ENCODE data around the gene HTR3B.
"Not testable (repeated sequence)": the region's sequence is repeated elsewhere in the genome, so short reads cannot be mapped to it uniquely, and the experiment has no call there.

The HTR3B gene

GRCh38 chr11:113937918-113938317 is 33.3 kb downstream of the HTR3B start:
- Histone ChIP-seq H3K4me3 (IDR thresholded peaks at IDR 0.05; ENCODE audit: insufficient read depth, low read depth, low read length) (no peak overlapping the region), H3K27ac (no peak overlapping the region), H3K4me1 (ENCODE audit: low read depth, poor library complexity, severe bottlenecking) (no peaks in the 10 kb centered on the region), H2AFZ (ENCODE audit: low read depth) (no peak overlapping the region), H3K27me3 (ENCODE audit: insufficient read depth, low read depth) (no peaks in the 10 kb centered on the region), H3K4me2 (no peak overlapping the region), H4K20me1 (ENCODE audit: insufficient read depth) (no peaks in the 10 kb centered on the region), H3K79me2 (ENCODE audit: insufficient read depth, low read depth) (no peaks in the 10 kb centered on the region), H3K9ac (no peak overlapping the region), H3K36me3 (ENCODE audit: insufficient read depth) (no peaks in the 10 kb centered on the region)
- no peak for TF ChIP-seq CTCF (conservative IDR thresholded peaks at IDR 0.05; ENCODE audit: low read depth, low read length)

GRCh38 chr11:113942256-113942655 is 37.7 kb downstream of the HTR3B start:
- no peak for TF ChIP-seq CTCF (conservative IDR thresholded peaks at IDR 0.05; ENCODE audit: low read depth, low read length)
- Histone ChIP-seq H4K20me1 (ENCODE audit: insufficient read depth) (no peaks in the 10 kb centered on the region), H2AFZ (ENCODE audit: low read depth) (no peak overlapping the region), H3K4me3 (IDR thresholded peaks at IDR 0.05; ENCODE audit: insufficient read depth, low read depth, low read length) (no peak overlapping the region), H3K79me2 (ENCODE audit: insufficient read depth, low read depth) (no peaks in the 10 kb centered on the region), H3K36me3 (ENCODE audit: insufficient read depth) (no peaks in the 10 kb centered on the region), H3K4me2 (no peak overlapping the region), H3K4me1 (ENCODE audit: low read depth, poor library complexity, severe bottlenecking) (no peaks in the 10 kb centered on the region), H3K9ac (no peak overlapping the region), H3K27ac (no peak overlapping the region), H3K27me3 (ENCODE audit: insufficient read depth, low read depth) (no peaks in the 10 kb centered on the region)

- H3K27ac ChIP-seq; H3K4me1 ChIP-seq (ENCODE audit: low read depth, poor library complexity, severe bottlenecking); H4K20me1 ChIP-seq (ENCODE audit: insufficient read depth); H2AFZ ChIP-seq (ENCODE audit: low read depth); H3K4me3 ChIP-seq (IDR thresholded peaks at IDR 0.05; ENCODE audit: insufficient read depth, low read depth, low read length); H3K27me3 ChIP-seq (ENCODE audit: insufficient read depth, low read depth); H3K4me2 ChIP-seq; H3K79me2 ChIP-seq (ENCODE audit: insufficient read depth, low read depth); H3K36me3 ChIP-seq (ENCODE audit: insufficient read depth); H3K9ac ChIP-seq: not testable (repeated sequence)
Measured at GRCh38 chr11:113946162-113946561, 41.6 kb downstream of the HTR3B start.

GRCh38 chr11:113947994-113948393 is 43.4 kb downstream of the HTR3B start:
- no peak for TF ChIP-seq CTCF (conservative IDR thresholded peaks at IDR 0.05; ENCODE audit: low read depth, low read length)

GRCh38 chr11:113949891-113950290 is 45.3 kb downstream of the HTR3B start:
- H3K27ac ChIP-seq, result no peak overlapping the region
- no peaks in the 10 kb centered on the region for H3K79me2 ChIP-seq (ENCODE audit: insufficient read depth, low read depth)
- no peak overlapping the region for H3K4me3 ChIP-seq (IDR thresholded peaks at IDR 0.05; ENCODE audit: insufficient read depth, low read depth, low read length)
- H3K9ac ChIP-seq, result no peak overlapping the region
- no peaks in the 10 kb centered on the region for H3K36me3 ChIP-seq (ENCODE audit: insufficient read depth)
- no peak overlapping the region for H2AFZ ChIP-seq (ENCODE audit: low read depth)
- no peak for TF ChIP-seq CTCF (conservative IDR thresholded peaks at IDR 0.05; ENCODE audit: low read depth, low read length)
- H3K27me3 ChIP-seq (ENCODE audit: insufficient read depth, low read depth), result no peaks in the 10 kb centered on the region
- no peak overlapping the region for H3K4me2 ChIP-seq
- no peaks in the 10 kb centered on the region for H3K4me1 ChIP-seq (ENCODE audit: low read depth, poor library complexity, severe bottlenecking)
- no peaks in the 10 kb centered on the region for H4K20me1 ChIP-seq (ENCODE audit: insufficient read depth)

More at GRCh38 chr11:113947994-113948393, 43.4 kb downstream of the HTR3B start:
- Histone ChIP-seq H3K36me3 (ENCODE audit: insufficient read depth) (no peaks in the 10 kb centered on the region), H4K20me1 (ENCODE audit: insufficient read depth) (no peaks in the 10 kb centered on the region), H3K4me3 (IDR thresholded peaks at IDR 0.05; ENCODE audit: insufficient read depth, low read depth, low read length) (no peak overlapping the region), H3K27ac (no peak overlapping the region), H2AFZ (ENCODE audit: low read depth) (no peak overlapping the region), H3K4me2 (no peak overlapping the region), H3K4me1 (ENCODE audit: low read depth, poor library complexity, severe bottlenecking) (no peaks in the 10 kb centered on the region), H3K79me2 (ENCODE audit: insufficient read depth, low read depth) (no peaks in the 10 kb centered on the region), H3K27me3 (ENCODE audit: insufficient read depth, low read depth) (no peaks in the 10 kb centered on the region), H3K9ac (no peak overlapping the region)
